Stimulated activated CD4-positive, alpha-beta T cell treated with anti-CD3 and anti-CD28 coated beads, Interleukin-1b, Interleukin-23, amount 100 ng/mL, for 24 hours (primary cell): Measurements from ENCODE around the gene ZNF584.

ENCODE experiments used
- DNase-seq, 4 experiments: peaks; one replicate each; pipeline ENCODE4 v3.0.0-alpha.2; 2020; ENCODE audit warnings: low read depth in 4 of 4, low spot score in 1 of 4

Gene ZNF584

GRCh38 chr19:58460039-58460438 lies 51.6 kb downstream of the ZNF584 start:
- no peak for DNase-seq

- no peak for DNase-seq
Measured at GRCh38 chr19:58466089-58466759, 57.8 kb downstream of the ZNF584 start.

- peak; percentile 92 to 97 (median 96) for DNase-seq
Measured at GRCh38 chr19:58466760-58467589, 58.5 kb downstream of the ZNF584 start, which contains the start of gene ZNF324. ZNF324 (plus strand) TSS chr19:58467080; CDS start chr19:58469186, 2,106 bp downstream.
